ENCODE data around the gene TMEM132D. TPM values are rescaled to one million over a fixed set of nuclear protein-coding genes. Genes with fewer than 3 reads are reported as not detected.

Gene TMEM132D
- total and polyA plus RNA-seq, 2 of the 4 experiments (the other 2 are of a cell fraction): not detected

- dilution Hi-C loops (cut with HindIII; ENCODE audit: low sequenced_read_pairs, unreplicated experiment) (no loop called here), intact Hi-C loops (cut with micrococcal nuclease) (no loop called here), in situ Hi-C loops (cut with MboI; ENCODE audit: low sequenced_read_pairs) (no loop called here)
- Histone ChIP-seq H3K23ac (ENCODE audit: low read depth, low read length) (no peak overlapping the region), H3K36me3 (ENCODE audit: control insufficient read depth, insufficient read depth, low read length) (no peaks in the 10 kb centered on the region), H3K79me1 (ENCODE audit: low read depth in 1 of 2, low read length in 2 of 2) (no peaks in the 10 kb centered on the region), H4K91ac (ENCODE audit: insufficient read depth, low read depth, low read length) (no peak overlapping the region), H4K8ac (ENCODE audit: low read depth in 2 of 2, low read length in 2 of 2) (no peak overlapping the region), H3K56ac (ENCODE audit: extremely low read depth, insufficient read depth, low read length) (no peak overlapping the region), H3K4me2 (ENCODE audit: low read depth, low read length) (no peak overlapping the region), H3K14ac (replicated peaks; ENCODE audit: low read depth, low read length) (no peak overlapping the region), H3K4me3 (ENCODE audit: insufficient read depth, low read depth, low read length) (no peak overlapping the region), H3K27ac (ENCODE audit: insufficient read depth, low read length) (no peak overlapping the region), H3K9ac (ENCODE audit: low read depth, low read length) (no peak overlapping the region), H2AK5ac (ENCODE audit: low read depth, low read length) (no peak overlapping the region), H3K18ac (ENCODE audit: low read depth, low read length) (no peak overlapping the region), H3K9me1 (ENCODE audit: insufficient read depth, low read length) (no peaks in the 10 kb centered on the region), H3K4me1 (ENCODE audit: control insufficient read depth, insufficient read depth, low read length) (no peaks in the 10 kb centered on the region), H2AFZ (replicated peaks; ENCODE audit: low read length, poor library complexity) (no peak overlapping the region), H4K20me1 (ENCODE audit: insufficient read depth, low read length) (no peaks in the 10 kb centered on the region), H4K5ac (ENCODE audit: low read depth, low read length) (no peak overlapping the region), H2BK15ac (ENCODE audit: low read depth, low read length) (no peak overlapping the region), H2BK120ac (ENCODE audit: low read depth, low read length) (no peak overlapping the region), H3K9me3 (ENCODE audit: control insufficient read depth, insufficient read depth, low read length) (peaks cover 25% of the 10 kb centered on the region), H2BK20ac (ENCODE audit: low read depth, low read length) (no peak overlapping the region), H3K27me3 (ENCODE audit: control insufficient read depth, insufficient read depth, low read length) (no peaks in the 10 kb centered on the region), H2BK5ac (ENCODE audit: low read depth, low read length, poor library complexity, severe bottlenecking) (no peak overlapping the region), H3K4ac (ENCODE audit: low read depth, low read length) (no peak overlapping the region), H2AK9ac (replicated peaks; ENCODE audit: low read depth, low read length, poor library complexity) (no peak overlapping the region)
- POLR2A ChIA-PET (ENCODE audit: unreplicated experiment): no interaction called here
- no CpG with 5 or more reads among the region's 1 CpG for WGBS, 2 experiments (ENCODE audit: extremely low coverage in 2 of 2, insufficient read length in 1 of 2)
- BruUV-seq (replicated peaks): no TSS peak
- DNase-seq: no peak
- no peak for TF ChIP-seq MAFK (IDR thresholded peaks at IDR 0.05; ENCODE audit: low read depth, low read length)
- TF ChIP-seq MAZ (IDR thresholded peaks at IDR 0.05; ENCODE audit: borderline replicate concordance, low read depth, low read length): no peak
- no peak for TF ChIP-seq CEBPB (IDR thresholded peaks at IDR 0.05; ENCODE audit: low read depth, low read length)
- no peak for TF ChIP-seq POLR2A (IDR thresholded peaks at IDR 0.05; ENCODE audit: low read depth, low read length)
- TF ChIP-seq ELK1 (IDR thresholded peaks at IDR 0.05; ENCODE audit: borderline replicate concordance, low read depth, low read length): no peak
- no peak for TF ChIP-seq USF2 (IDR thresholded peaks at IDR 0.05; ENCODE audit: low read depth, low read length)
- TF ChIP-seq SMC3 (IDR thresholded peaks at IDR 0.05; ENCODE audit: low read depth, low read length): no peak
- TF ChIP-seq, protein P1, sequence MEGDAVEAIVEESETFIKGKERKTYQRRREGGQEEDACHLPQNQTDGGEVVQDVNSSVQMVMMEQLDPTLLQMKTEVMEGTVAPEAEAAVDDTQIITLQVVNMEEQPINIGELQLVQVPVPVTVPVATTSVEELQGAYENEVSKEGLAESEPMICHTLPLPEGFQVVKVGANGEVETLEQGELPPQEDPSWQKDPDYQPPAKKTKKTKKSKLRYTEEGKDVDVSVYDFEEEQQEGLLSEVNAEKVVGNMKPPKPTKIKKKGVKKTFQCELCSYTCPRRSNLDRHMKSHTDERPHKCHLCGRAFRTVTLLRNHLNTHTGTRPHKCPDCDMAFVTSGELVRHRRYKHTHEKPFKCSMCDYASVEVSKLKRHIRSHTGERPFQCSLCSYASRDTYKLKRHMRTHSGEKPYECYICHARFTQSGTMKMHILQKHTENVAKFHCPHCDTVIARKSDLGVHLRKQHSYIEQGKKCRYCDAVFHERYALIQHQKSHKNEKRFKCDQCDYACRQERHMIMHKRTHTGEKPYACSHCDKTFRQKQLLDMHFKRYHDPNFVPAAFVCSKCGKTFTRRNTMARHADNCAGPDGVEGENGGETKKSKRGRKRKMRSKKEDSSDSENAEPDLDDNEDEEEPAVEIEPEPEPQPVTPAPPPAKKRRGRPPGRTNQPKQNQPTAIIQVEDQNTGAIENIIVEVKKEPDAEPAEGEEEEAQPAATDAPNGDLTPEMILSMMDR (conservative IDR thresholded peaks at IDR 0.05; ENCODE audit: low read depth, low read length): no peak
- TF ChIP-seq BHLHE40 (IDR thresholded peaks at IDR 0.05; ENCODE audit: low read depth, low read length): no peak
- TF ChIP-seq CHD1 (IDR thresholded peaks at IDR 0.05; ENCODE audit: low read depth, low read length): no peak
- TF ChIP-seq RFX5 (IDR thresholded peaks at IDR 0.05; ENCODE audit: low read depth, low read length): no peak
- no peak for TF ChIP-seq NFE2L2 (IDR thresholded peaks at IDR 0.05; ENCODE audit: low read depth, low read length)
- TF ChIP-seq RCOR1 (IDR thresholded peaks at IDR 0.05; ENCODE audit: insufficient replicate concordance, low read length): no peak
- no peak for TF ChIP-seq MXI1 (IDR thresholded peaks at IDR 0.05; ENCODE audit: borderline replicate concordance, low read depth, low read length)
- TF ChIP-seq FOS (IDR thresholded peaks at IDR 0.05; ENCODE audit: low read depth, low read length): no peak
- TF ChIP-seq RAD21 (IDR thresholded peaks at IDR 0.05; ENCODE audit: low read length): no peak
- CTCF ChIA-PET: no interaction called here
- ATAC-seq (ENCODE audit: low read depth): no peak
These were observed 784.3 kb downstream of the TMEM132D start for GRCh38 chr12:129119537-129119936.
